ENCODE results near the gene GPR35.

GRCh38 chr2:240631548-240632305, 6.4 kb downstream of the GPR35 start:
- TF ChIP-seq ZFP30 (CRISPR knock-in tag; IDR thresholded peaks at IDR 0.05) = no peak
- TF ChIP-seq ZFP3 (CRISPR knock-in tag; IDR thresholded peaks at IDR 0.05) = no peak
- no peak for TF ChIP-seq GLIS3 (CRISPR knock-in tag; IDR thresholded peaks at IDR 0.05)
- no peak for TF ChIP-seq ZNF70 (CRISPR knock-in tag; IDR thresholded peaks at IDR 0.05)
- no peak for TF ChIP-seq CREB5 (CRISPR knock-in tag; IDR thresholded peaks at IDR 0.05; ENCODE audit: low read depth)
- no peak for TF ChIP-seq TSHZ2 (CRISPR knock-in tag; IDR thresholded peaks at IDR 0.05)
- no peak for TF ChIP-seq PATZ1 (CRISPR knock-in tag; IDR thresholded peaks at IDR 0.05; ENCODE audit: borderline replicate concordance)
- TF ChIP-seq SNAI2 (CRISPR knock-in tag; IDR thresholded peaks at IDR 0.05) = no peak
- no peak for TF ChIP-seq ARNTL (CRISPR knock-in tag; IDR thresholded peaks at IDR 0.05; ENCODE audit: borderline replicate concordance, low read depth)
